ENCODE measurements around the gene FAM98C. TPM values are rescaled to one million over a fixed set of nuclear protein-coding genes. Genes with fewer than 3 reads are reported as not detected.

The FAM98C gene
- total RNA-seq, 4 donors from 2014 or later, result 4.1 to 24.7 (median 20.1) TPM

- no peak for TF ChIP-seq CTCF (IDR thresholded peaks at IDR 0.05; ENCODE audit: low read depth)
Measured at GRCh38 chr19:38402623-38402966, 298 bp upstream of the FAM98C start.

GRCh38 chr19:38404858-38405257 lies 2.0 kb downstream of the FAM98C start:
- TF ChIP-seq CTCF (IDR thresholded peaks at IDR 0.05; ENCODE audit: low read depth), result no peak

GRCh38 chr19:38405276-38405675 lies 2.4 kb downstream of the FAM98C start:
- no peak for TF ChIP-seq CTCF (IDR thresholded peaks at IDR 0.05; ENCODE audit: low read depth)

GRCh38 chr19:38409631-38410133 lies 6.8 kb downstream of the FAM98C start:
- no peak for TF ChIP-seq CTCF (IDR thresholded peaks at IDR 0.05; ENCODE audit: low read depth)

- TF ChIP-seq CTCF (IDR thresholded peaks at IDR 0.05; ENCODE audit: low read depth), result no peak
Measured at GRCh38 chr19:38411041-38411712, 8.3 kb downstream of the FAM98C start.

- no peak for TF ChIP-seq CTCF (IDR thresholded peaks at IDR 0.05; ENCODE audit: low read depth)
Measured at GRCh38 chr19:38412491-38412890, 9.6 kb downstream of the FAM98C start.

- no peak for TF ChIP-seq CTCF (IDR thresholded peaks at IDR 0.05; ENCODE audit: low read depth)
Measured at GRCh38 chr19:38412961-38413360, 10.1 kb downstream of the FAM98C start.

Data from subcutaneous adipose tissue (tissue), 4 donors.